HG02763 (cell line): ENCODE measurements around the gene CISTR.
"Not testable (repeated sequence)": the region's sequence is repeated elsewhere in the genome, so short reads cannot be mapped to it uniquely, and the experiment has no call there.

Source experiments
- ATAC-seq: cut with Tn5 transposase; IDR thresholded peaks from one replicate; pipeline ENCODE4 v1.9.1; 2021; ENCODE audit warnings: mild to moderate bottlenecking, moderate library complexity; ENCODE audit not compliant: unreplicated experiment

The CISTR gene

GRCh38 chr12:53720946-53721345 lies 30.8 kb downstream of the CISTR start:
- ATAC-seq = no peak

GRCh38 chr12:53719649-53720048 lies 32.1 kb downstream of the CISTR start:
- ATAC-seq = no peak

- ATAC-seq = not testable (repeated sequence)
These were observed 33.2 kb downstream of the CISTR start for GRCh38 chr12:53718567-53718966.

- ATAC-seq = no peak
These were observed 34.5 kb downstream of the CISTR start for GRCh38 chr12:53717319-53717718.

GRCh38 chr12:53714004-53714403 lies 37.8 kb downstream of the CISTR start:
- no peak for ATAC-seq

- ATAC-seq = no peak
These were observed 38.3 kb downstream of the CISTR start for GRCh38 chr12:53713516-53713915.

- no peak for ATAC-seq
These were observed 39.6 kb downstream of the CISTR start for GRCh38 chr12:53712059-53712643.

GRCh38 chr12:53710091-53710490 lies 41.7 kb downstream of the CISTR start:
- no peak for ATAC-seq

GRCh38 chr12:53709671-53710070 lies 42.1 kb downstream of the CISTR start:
- ATAC-seq = no peak

- no peak for ATAC-seq
These were observed 45.7 kb downstream of the CISTR start for GRCh38 chr12:53706080-53706479.

GRCh38 chr12:53703756-53704155 lies 48.0 kb downstream of the CISTR start:
- no peak for ATAC-seq

- no peak for ATAC-seq
These were observed 50.1 kb downstream of the CISTR start for GRCh38 chr12:53701518-53702264.

- no peak for ATAC-seq
These were observed 51.2 kb downstream of the CISTR start for GRCh38 chr12:53700567-53700966.

- no peak for ATAC-seq
These were observed 52.1 kb downstream of the CISTR start for GRCh38 chr12:53699678-53700025.

- no peak for ATAC-seq
These were observed 52.7 kb downstream of the CISTR start for GRCh38 chr12:53698948-53699677.

- ATAC-seq = no peak
These were observed 55.0 kb downstream of the CISTR start for GRCh38 chr12:53696655-53697331.
